ENCODE data around the gene DCBLD2. TPM values are rescaled to one million over a fixed set of nuclear protein-coding genes. Genes with fewer than 3 reads are reported as not detected.

The DCBLD2 gene
- total RNA-seq, 1 donor from 2014 or later = 33.7 TPM

- TF ChIP-seq, protein P1, sequence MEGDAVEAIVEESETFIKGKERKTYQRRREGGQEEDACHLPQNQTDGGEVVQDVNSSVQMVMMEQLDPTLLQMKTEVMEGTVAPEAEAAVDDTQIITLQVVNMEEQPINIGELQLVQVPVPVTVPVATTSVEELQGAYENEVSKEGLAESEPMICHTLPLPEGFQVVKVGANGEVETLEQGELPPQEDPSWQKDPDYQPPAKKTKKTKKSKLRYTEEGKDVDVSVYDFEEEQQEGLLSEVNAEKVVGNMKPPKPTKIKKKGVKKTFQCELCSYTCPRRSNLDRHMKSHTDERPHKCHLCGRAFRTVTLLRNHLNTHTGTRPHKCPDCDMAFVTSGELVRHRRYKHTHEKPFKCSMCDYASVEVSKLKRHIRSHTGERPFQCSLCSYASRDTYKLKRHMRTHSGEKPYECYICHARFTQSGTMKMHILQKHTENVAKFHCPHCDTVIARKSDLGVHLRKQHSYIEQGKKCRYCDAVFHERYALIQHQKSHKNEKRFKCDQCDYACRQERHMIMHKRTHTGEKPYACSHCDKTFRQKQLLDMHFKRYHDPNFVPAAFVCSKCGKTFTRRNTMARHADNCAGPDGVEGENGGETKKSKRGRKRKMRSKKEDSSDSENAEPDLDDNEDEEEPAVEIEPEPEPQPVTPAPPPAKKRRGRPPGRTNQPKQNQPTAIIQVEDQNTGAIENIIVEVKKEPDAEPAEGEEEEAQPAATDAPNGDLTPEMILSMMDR (IDR thresholded peaks at IDR 0.05; ENCODE audit: borderline replicate concordance) = no peak
- Histone ChIP-seq H3K36me3 (peaks cover 19% of the 10 kb centered on the region), H3K27ac (replicated peaks) (peak overlapping the region; percentile 1)
Observed at GRCh38 chr3:98777286-98777685, 124.2 kb downstream of the DCBLD2 start.

GRCh38 chr3:98776140-98776493 lies 125.4 kb downstream of the DCBLD2 start:
- TF ChIP-seq, protein P1 (IDR thresholded peaks at IDR 0.05; ENCODE audit: borderline replicate concordance) = no peak
- intact Hi-C loops (cut with micrococcal nuclease) = no loop called here
- peaks cover 60% of the 10 kb centered on the region for H3K4me1 ChIP-seq
- no peaks in the 10 kb centered on the region for H3K27me3 ChIP-seq (ENCODE audit: low read depth)
- H3K4me3 ChIP-seq = no peak overlapping the region
- peaks cover 19% of the 10 kb centered on the region for H3K36me3 ChIP-seq
- no peak for DNase-seq
- H3K9me3 ChIP-seq (replicated peaks) = no peaks in the 10 kb centered on the region
- peak overlapping the region; percentile 10 for H3K27ac ChIP-seq (replicated peaks)

More at GRCh38 chr3:98777286-98777685, 124.2 kb downstream of the DCBLD2 start:
- Histone ChIP-seq H3K4me1 (peaks cover 57% of the 10 kb centered on the region), H3K27me3 (ENCODE audit: low read depth) (no peaks in the 10 kb centered on the region), H3K4me3 (no peak overlapping the region), H3K9me3 (replicated peaks) (no peaks in the 10 kb centered on the region)
- DNase-seq = no peak
- intact Hi-C loops (cut with micrococcal nuclease) = no loop called here

DNA sequence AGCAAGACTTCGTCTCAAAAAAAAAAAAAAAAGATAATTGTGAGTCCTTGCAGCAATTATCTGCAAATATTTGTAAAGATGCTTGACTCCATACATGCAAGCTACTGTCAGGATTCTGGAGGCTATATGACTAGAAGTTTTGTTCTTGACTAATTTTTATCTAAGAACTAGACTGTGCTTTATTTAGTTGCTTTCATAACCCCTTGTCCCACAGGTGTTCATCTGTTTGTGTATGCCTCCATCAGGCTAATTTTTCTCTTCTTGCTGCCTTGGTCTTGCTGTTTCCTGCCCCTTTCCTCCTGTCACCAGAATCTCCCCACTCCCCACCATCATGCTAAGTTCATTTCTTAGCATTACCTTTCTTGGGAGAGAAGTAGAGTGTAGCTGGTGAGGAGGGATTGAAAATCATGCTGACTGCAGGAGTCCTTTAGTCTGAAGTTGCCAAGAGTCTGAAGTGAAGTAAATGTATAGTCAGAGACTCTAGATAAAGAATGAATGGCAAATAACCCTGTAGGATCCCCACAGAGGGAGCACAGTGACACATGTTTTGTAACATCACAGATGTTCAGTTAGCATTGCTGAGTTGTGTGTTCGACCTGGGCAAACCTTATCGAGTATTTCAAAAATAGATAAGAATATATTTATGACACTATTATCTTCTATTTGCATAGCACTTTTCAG lies 125.9 kb downstream of the DCBLD2 start:
- no peaks in the 10 kb centered on the region for H3K27me3 ChIP-seq (ENCODE audit: low read depth)
- intact Hi-C loops (cut with micrococcal nuclease) = no loop called here
- H3K4me1 ChIP-seq = peaks cover 65% of the 10 kb centered on the region
- no peaks in the 10 kb centered on the region for H3K9me3 ChIP-seq (replicated peaks)
- H3K36me3 ChIP-seq = peaks cover 19% of the 10 kb centered on the region
- no peak for DNase-seq
- H3K27ac ChIP-seq (replicated peaks) = peak overlapping the region; percentile 10
- TF ChIP-seq, protein P1 (IDR thresholded peaks at IDR 0.05; ENCODE audit: borderline replicate concordance) = no peak
- H3K4me3 ChIP-seq = no peak overlapping the region

DNA sequence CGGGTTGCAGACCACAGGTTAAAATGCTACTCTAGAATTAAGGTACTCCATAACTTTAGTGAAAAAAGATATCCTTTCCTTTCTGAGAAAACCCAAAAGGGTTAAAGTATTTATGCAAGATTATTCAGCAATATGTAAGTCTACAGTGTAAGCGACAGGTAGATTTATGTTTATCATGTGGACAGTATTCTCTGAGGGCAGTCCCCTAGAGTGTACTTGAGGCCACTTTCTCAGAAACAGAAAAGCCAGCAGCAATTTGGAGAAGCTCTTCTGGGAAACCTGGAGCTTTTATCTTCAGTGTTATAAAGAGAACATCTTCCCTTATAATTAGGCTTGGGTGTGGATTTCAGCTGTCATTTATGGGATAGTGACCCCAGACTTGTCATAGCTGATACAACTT lies 129.5 kb downstream of the DCBLD2 start:
- H3K27ac ChIP-seq (replicated peaks) = no peak overlapping the region
- H3K36me3 ChIP-seq = peaks cover 19% of the 10 kb centered on the region
- TF ChIP-seq, protein P1 (IDR thresholded peaks at IDR 0.05; ENCODE audit: borderline replicate concordance) = no peak
- intact Hi-C loops (cut with micrococcal nuclease) = no loop called here
- H3K27me3 ChIP-seq (ENCODE audit: low read depth) = no peaks in the 10 kb centered on the region
- H3K4me3 ChIP-seq = no peak overlapping the region
- H3K4me1 ChIP-seq = peaks cover 65% of the 10 kb centered on the region
- no peak for DNase-seq
- no peaks in the 10 kb centered on the region for H3K9me3 ChIP-seq (replicated peaks)

- TF ChIP-seq, protein P1 (IDR thresholded peaks at IDR 0.05; ENCODE audit: borderline replicate concordance) = no peak
- Histone ChIP-seq H3K4me3 (no peak overlapping the region), H3K27me3 (ENCODE audit: low read depth) (no peaks in the 10 kb centered on the region), H3K9me3 (replicated peaks) (no peaks in the 10 kb centered on the region), H3K27ac (replicated peaks) (peak overlapping the region; percentile 67), H3K36me3 (peaks cover 14% of the 10 kb centered on the region), H3K4me1 (peaks cover 65% of the 10 kb centered on the region)
- DNase-seq = peak; percentile 62
- intact Hi-C loops (cut with micrococcal nuclease) = no loop called here
Observed at GRCh38 chr3:98770261-98771039, 131.0 kb downstream of the DCBLD2 start.

Data from left ventricle myocardium inferior (tissue), 1 donor.